GM11168 (cell line): ENCODE results near the gene LMX1B.

ENCODE experiments used
- in situ Hi-C: fragments of 300-500 bp; cut with MboI; formaldehyde crosslinking; loops from one replicate; pipeline ENCODE4 v1.12.0; 2022; ENCODE audit warnings: low sequenced_read_pairs; ENCODE audit not compliant: unreplicated experiment

The LMX1B gene

GRCh38 chr9:126630458-126631237, 16.9 kb downstream of the LMX1B start:
- in situ Hi-C loops, result no loop called here

GRCh38 chr9:126631254-126631653, 17.5 kb downstream of the LMX1B start:
- in situ Hi-C loops, result no loop called here

GRCh38 chr9:126633881-126634558, 20.3 kb downstream of the LMX1B start:
- in situ Hi-C loops, result no loop called here

GRCh38 chr9:126635061-126635460, 21.3 kb downstream of the LMX1B start:
- in situ Hi-C loops, result no loop called here

GRCh38 chr9:126635661-126636439, 22.1 kb downstream of the LMX1B start:
- in situ Hi-C loops, result no loop called here

- in situ Hi-C loops, result no loop called here
Measured at GRCh38 chr9:126636983-126637798, 23.5 kb downstream of the LMX1B start.

GRCh38 chr9:126638571-126639132, 24.9 kb downstream of the LMX1B start:
- in situ Hi-C loops, result no loop called here

GRCh38 chr9:126639318-126640000, 25.7 kb downstream of the LMX1B start:
- in situ Hi-C loops, result no loop called here

- in situ Hi-C loops, result no loop called here
Measured at GRCh38 chr9:126641118-126641851, 27.6 kb downstream of the LMX1B start.

- in situ Hi-C loops, result no loop called here
Measured at GRCh38 chr9:126642010-126642744, 28.4 kb downstream of the LMX1B start.

- in situ Hi-C loops, result no loop called here
Measured at GRCh38 chr9:126642839-126643238, 29.1 kb downstream of the LMX1B start.

GRCh38 chr9:126643945-126644527, 30.3 kb downstream of the LMX1B start:
- in situ Hi-C loops, result no loop called here

- in situ Hi-C loops, result no loop called here
Measured at GRCh38 chr9:126646162-126646561, 32.4 kb downstream of the LMX1B start.

GRCh38 chr9:126647585-126648411, 34.1 kb downstream of the LMX1B start:
- in situ Hi-C loops, result no loop called here

- in situ Hi-C loops, result no loop called here
Measured at GRCh38 chr9:126649477-126649876, 35.7 kb downstream of the LMX1B start.

GRCh38 chr9:126650404-126651341, 36.9 kb downstream of the LMX1B start:
- in situ Hi-C loops, result no loop called here
